SK-N-MC (cell line): Measurements from ENCODE around the gene FAM20C.
"Not testable (repeated sequence)": the region's sequence is repeated elsewhere in the genome, so short reads cannot be mapped to it uniquely, and the experiment has no call there.

Experiments
- EZH2 ChIP-seq: fragments of 200-600 bp; sonication (generic); IDR thresholded peaks from one replicate; pipeline ENCODE4 v1.6.1; 2017; ENCODE audit warnings: antibody characterized with exemption
- FOXP2 ChIP-seq: optimal IDR thresholded peaks from 2 replicates; pipeline ENCODE3; 2011; ENCODE audit warnings: mild to moderate bottlenecking, moderate library complexity; ENCODE audit not compliant: insufficient read depth; ENCODE audit errors: extremely low read length, control extremely low read depth
- POLR2AphosphoS5 ChIP-seq: IDR thresholded peaks from 2 replicates; pipeline ENCODE4 v1.6.1; 2012; ENCODE audit warnings: mild to moderate bottlenecking, low read depth, low read length, borderline replicate concordance

DNA sequence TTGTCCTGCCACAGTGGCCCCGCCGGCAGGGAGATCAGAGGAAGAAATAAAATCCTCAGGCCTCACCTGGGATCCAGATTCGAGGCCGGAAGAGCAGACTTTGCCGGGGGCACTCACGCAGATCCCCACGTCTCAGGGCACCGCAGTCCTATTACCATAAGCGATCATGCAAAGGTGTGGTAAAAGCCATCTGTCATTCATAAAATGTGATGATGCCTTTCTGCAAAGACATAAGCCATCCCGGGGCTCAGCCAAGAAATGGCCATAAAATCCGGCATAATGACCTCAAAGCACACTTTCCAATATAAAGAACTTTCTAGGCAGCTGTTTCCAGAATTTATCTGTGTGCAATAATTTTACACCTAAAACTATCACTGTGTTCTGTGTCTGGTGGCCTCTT lies 9.9 kb upstream of the FAM20C start:
- not testable (repeated sequence) for TF ChIP-seq POLR2AphosphoS5, EZH2, FOXP2
